Chondrocyte (in vitro differentiated cells): ENCODE measurements around the gene LUZP2. TPM values are rescaled to one million over a fixed set of nuclear protein-coding genes. Genes with fewer than 3 reads are reported as not detected.

Source experiments
- DNase-seq: peaks from one replicate; pipeline ENCODE4 v3.0.0; 2021; ENCODE audit warnings: mixed read lengths, low spot score
- H3K27ac Mint-ChIP-seq: one replicate; pipeline ENCODE4 v1.8.0; 2021; ENCODE audit warnings: mild to moderate bottlenecking, moderate library complexity, mixed read lengths; ENCODE audit not compliant: unreplicated experiment
- H3K27me3 Mint-ChIP-seq: 2 replicates; pipeline ENCODE4 v1.8.0; 2021; ENCODE audit warnings: low read depth, mixed read lengths
- H3K36me3 Mint-ChIP-seq: 2 replicates; pipeline ENCODE4 v1.8.0; 2021; ENCODE audit warnings: low read depth, mixed read lengths
- H3K4me1 Mint-ChIP-seq: 2 replicates; pipeline ENCODE4 v1.8.0; 2021; ENCODE audit warnings: low read depth, mild to moderate bottlenecking, mixed read lengths
- H3K4me3 Mint-ChIP-seq: one replicate; pipeline ENCODE4 v1.8.0; 2021; ENCODE audit warnings: mild to moderate bottlenecking, moderate library complexity, mixed read lengths; ENCODE audit not compliant: unreplicated experiment
- H3K9me3 Mint-ChIP-seq: 2 replicates; pipeline ENCODE4 v1.8.0; 2021; ENCODE audit warnings: low read depth, mixed read lengths
- CTCF ChIP-seq: fragments of 200-600 bp; sonication (generic); IDR thresholded peaks from 2 replicates; pipeline ENCODE4 v1.5.0; 2021; ENCODE audit warnings: antibody characterized with exemption, mild to moderate bottlenecking, moderate library complexity
- total RNA-seq: library from RNA; stranded (reverse); gene quantifications from 3 replicates; pipeline ENCODE4 v1.2.1, GENCODE V29; 2021

Gene LUZP2
- total RNA-seq, 1 donor from 2014 or later = 13.9 TPM

DNA sequence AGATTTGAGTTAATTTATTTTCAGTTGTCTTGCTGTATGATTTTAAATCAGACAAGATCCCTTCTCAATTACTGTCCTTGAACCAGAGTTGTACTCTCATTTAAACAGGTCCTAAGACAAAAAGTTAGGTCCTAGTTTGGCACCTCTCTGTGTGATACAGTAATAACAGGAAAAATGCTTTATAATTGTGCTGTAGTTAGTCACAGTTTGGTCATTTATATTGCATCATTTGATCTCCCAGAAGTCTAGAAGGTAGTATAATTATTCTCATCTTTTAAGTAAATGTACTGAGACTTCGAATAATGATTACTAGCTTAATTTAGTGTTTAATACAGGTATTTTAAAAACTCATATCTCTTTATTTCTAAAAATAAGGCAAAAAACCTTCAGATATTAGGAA is 18.1 kb upstream of the LUZP2 start:
- H3K4me3 Mint-ChIP-seq = no peak overlapping the region
- peaks cover 13% of the 10 kb centered on the region for H3K9me3 Mint-ChIP-seq
- no peak for DNase-seq
- no peak overlapping the region for H3K27ac Mint-ChIP-seq
- TF ChIP-seq CTCF = no peak
- no peaks in the 10 kb centered on the region for H3K36me3 Mint-ChIP-seq
- no peaks in the 10 kb centered on the region for H3K4me1 Mint-ChIP-seq
- peaks cover 3% of the 10 kb centered on the region for H3K27me3 Mint-ChIP-seq

DNA sequence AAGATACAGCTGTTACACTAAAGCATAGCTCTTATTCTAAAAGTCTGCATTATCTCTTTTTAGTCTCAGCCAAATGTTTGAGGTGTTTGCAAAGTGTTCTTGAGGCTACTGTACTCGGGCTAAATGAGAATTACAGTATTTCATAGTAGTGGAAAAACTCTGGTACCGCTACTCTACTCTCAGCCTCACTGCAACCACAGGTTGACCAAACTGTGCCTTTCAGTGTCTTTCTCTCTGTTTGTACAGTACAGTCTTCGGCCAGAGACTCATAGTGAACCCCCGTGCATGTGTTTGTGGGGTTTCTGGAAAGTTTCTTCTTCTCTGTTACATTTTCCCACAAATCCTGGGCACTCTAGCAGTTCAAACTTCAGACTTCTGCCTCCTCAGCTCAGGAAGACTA is 7.4 kb upstream of the LUZP2 start:
- peaks cover 6% of the 10 kb centered on the region for H3K9me3 Mint-ChIP-seq

GRCh38 chr11:24496386-24496735 is 492 bp upstream of the LUZP2 start:
- TF ChIP-seq CTCF = no peak
- Mint-ChIP-seq H3K27me3 (peaks cover 14% of the 10 kb centered on the region), H3K4me1 (peaks cover 18% of the 10 kb centered on the region), H3K27ac (peak overlapping the region; percentile 49), H3K9me3 (no peaks in the 10 kb centered on the region), H3K36me3 (no peaks in the 10 kb centered on the region), H3K4me3 (peak overlapping the region; percentile 89)
- no peak for DNase-seq

More for the DNA sequence above, 7.4 kb upstream of the LUZP2 start:
- no peak overlapping the region for H3K4me3 Mint-ChIP-seq
- peaks cover 15% of the 10 kb centered on the region for H3K27me3 Mint-ChIP-seq
- no peak overlapping the region for H3K27ac Mint-ChIP-seq
- H3K36me3 Mint-ChIP-seq = no peaks in the 10 kb centered on the region
- no peak for DNase-seq
- no peaks in the 10 kb centered on the region for H3K4me1 Mint-ChIP-seq
- no peak for TF ChIP-seq CTCF

DNA sequence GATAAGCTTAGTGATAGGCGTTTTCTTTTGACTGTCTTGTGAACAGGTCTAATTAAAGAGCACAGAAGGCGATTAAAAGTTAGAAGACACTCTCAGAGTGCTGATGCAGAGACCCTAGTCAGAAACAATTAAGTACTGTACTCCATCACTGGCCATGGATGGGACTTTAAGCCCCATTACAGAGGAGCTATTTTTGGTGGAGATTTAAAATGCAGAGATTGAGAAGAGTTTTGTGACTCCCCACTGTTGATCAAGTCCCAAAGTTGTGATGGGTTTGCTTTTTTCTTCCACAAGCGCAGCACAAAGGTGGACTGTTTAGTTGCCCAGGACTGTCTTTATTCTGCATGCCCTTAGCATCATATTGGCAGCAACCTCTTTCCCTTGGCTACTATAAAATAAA is 978 bp downstream of the LUZP2 start:
- TF ChIP-seq CTCF = no peak

GRCh38 chr11:24502425-24502824 is 5.6 kb downstream of the LUZP2 start:
- TF ChIP-seq CTCF = no peak
- Mint-ChIP-seq H3K36me3 (peaks cover 3% of the 10 kb centered on the region), H3K4me1 (peaks cover 6% of the 10 kb centered on the region), H3K4me3 (no peak overlapping the region), H3K27me3 (no peaks in the 10 kb centered on the region), H3K27ac (no peak overlapping the region), H3K9me3 (no peaks in the 10 kb centered on the region)
- peak; percentile 39 for DNase-seq

More for the DNA sequence above, 978 bp downstream of the LUZP2 start:
- Mint-ChIP-seq H3K27me3 (peaks cover 7% of the 10 kb centered on the region), H3K4me3 (peak overlapping the region; percentile 89), H3K36me3 (no peaks in the 10 kb centered on the region), H3K27ac (no peak overlapping the region), H3K4me1 (peaks cover 18% of the 10 kb centered on the region), H3K9me3 (no peaks in the 10 kb centered on the region)
- DNase-seq = no peak
